Ecto neural progenitor cell (in vitro differentiated cells): ENCODE data around the gene ZNF177.
"Not testable (repeated sequence)": the region's sequence is repeated elsewhere in the genome, so short reads cannot be mapped to it uniquely, and the experiment has no call there.

Experiments used
- DNase-seq: peaks from one replicate; pipeline ENCODE4 v3.0.0-alpha.2; 2018; ENCODE audit warnings: low spot score

The ZNF177 gene

DNA sequence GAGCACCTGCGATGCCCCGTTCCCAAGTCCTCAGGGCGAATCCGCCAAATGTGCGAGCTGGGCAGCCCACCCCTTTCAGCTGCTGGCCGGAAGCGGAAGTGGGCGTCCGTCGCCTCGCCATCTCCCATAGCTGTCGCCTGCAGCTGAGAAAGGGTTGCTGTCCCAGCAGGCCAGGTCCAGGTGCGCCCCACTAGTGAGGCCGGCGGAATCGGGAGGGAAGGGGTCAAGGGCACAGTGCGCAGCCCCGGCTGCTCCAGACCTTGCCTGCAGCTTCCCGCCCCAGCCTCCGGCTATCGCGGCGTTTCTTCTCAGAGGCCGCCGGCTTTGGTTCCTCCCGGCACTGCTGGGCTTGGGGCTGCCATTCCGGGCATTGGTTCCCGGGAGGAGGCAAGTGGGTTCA lies at the start of gene ZNF177:
Gene ZNF177, plus strand, starts transcription at position 109 of the 400 bp plus-strand sequence. CDS start 15,299 bp downstream, outside the sequence.
- DNase-seq: no peak

DNA sequence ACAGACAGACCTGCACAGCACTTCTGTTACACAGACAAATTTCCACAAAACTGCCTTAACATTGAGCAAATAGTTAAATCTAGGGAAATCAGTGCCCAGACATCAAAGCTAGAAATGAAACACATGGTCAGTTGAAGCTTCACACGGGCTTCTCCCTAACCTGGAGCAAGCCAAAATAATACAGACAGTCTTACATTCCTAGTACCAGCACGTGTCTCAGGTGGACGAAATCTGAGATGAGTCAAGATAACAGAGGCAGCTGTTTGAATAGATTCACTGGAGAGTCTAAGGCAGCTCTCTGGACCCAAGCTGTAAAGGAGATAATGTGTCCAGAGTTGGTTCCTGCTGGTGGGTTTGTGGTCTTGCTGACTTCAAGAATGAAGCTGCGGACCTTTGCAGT lies 49.1 kb upstream of the ZNF177 start:
- no peak for DNase-seq

DNA sequence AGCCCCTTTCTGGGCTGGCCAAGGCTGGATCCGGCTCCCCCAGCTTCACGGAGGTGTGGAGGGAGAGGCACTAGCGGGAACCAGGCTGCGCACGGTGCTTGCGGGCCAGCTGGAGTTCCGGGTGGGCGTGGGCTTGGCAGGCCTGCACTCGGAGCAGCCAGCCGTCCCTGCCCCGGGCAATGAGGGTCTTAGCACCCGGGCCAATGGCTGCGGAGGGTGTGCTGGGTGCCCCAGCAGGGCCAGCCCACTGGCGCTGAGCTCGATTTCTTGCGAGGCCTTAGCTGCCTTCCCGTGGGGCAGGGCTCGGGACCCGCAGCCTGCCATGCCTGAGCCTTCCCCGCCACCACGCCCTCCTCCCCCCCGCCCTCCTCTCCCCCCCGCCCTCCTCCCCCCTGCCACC lies 41.5 kb upstream of the ZNF177 start:
- DNase-seq: no peak

DNA sequence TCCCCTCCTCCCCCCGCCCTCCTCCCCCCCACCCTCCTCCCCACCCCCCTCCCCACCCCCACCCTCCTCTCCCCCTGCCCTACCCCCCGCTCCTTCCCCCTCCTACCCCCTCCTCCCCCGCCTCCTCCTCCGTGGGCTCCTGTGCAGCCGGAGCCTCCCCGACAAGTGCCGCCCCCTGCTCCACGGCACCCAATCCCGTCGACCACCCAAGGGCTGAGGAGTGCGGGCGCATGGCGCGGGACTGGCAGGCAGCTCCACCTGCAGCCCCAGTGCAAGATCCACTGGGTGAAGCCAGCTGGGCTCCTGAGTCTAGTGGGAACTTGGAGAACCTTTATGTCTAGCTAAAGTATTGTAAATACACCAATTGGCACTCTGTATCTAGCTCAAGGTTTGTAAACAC lies 41.1 kb upstream of the ZNF177 start:
- DNase-seq: not testable (repeated sequence)

DNA sequence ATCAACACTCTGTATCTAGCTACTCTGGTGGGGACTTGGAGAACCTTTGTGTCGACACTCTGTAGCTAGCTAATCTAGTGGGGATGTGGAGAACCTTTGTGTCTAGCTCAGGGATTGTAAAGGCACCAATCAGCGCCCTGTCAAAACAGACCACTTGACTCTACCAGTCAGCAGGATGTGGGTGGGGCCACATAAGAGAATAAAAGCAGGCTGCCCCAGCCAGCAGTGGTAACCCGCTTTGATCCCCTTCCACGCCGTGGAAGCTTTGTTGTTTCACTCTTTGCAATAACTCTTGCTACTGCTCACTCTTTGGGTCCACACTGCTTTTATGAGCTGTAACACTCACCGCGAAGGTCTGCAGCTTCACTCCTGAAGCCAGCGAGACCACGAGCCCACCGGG lies 40.6 kb upstream of the ZNF177 start:
- not testable (repeated sequence) for DNase-seq

DNA sequence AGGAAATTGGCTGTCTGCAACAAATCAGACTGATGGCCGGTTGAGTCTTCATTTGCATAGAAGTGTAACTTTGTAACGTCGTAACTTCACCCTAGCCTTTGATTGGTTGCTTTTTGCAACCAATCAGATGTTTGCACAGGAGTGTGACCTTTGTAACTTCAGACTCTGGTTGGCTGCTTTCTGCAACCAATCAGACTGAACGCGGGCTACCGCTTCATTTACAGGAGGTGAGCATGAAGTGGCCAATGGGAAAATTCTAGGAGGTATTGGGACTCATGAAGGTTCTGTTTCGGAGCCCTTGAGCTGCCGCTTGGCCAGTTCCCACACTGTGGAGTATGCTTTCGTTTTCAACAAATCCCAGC lies 39.3 kb upstream of the ZNF177 start:
- no peak for DNase-seq

DNA sequence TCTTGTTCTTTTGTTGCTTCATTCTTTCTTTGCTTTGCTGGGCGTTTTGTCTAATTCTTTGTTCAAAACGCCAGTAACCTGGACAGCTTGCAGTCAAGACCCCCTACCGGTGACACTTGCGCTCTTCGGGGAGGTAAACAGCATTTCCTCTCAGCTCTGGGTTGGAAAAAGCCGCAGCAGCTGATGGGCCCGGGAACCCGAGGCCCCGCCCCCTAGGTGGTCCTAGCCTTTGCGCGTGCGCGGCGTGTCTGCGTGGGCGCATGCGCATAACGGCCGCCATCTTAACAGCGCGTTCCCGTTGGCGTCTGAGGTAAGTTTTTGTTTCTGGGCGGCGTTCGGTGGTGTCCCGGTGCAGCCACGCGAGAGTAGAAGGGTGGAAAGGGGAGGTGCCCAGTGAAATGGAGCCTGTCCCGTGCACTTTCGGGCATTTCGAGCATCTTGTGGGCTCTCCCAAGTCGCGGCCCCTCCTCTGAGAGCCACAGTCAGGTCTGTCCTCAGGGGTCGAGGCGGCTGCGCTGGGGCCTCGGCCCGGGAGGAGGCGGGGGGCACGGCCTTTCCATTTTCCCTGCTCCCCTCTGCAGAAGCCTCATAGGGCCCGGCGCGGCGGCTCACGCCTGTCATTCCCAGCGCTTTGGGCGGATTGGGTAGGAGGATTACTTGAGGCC lies 38.8 kb upstream of the ZNF177 start, which contains the start of gene ZNF559:
Gene ZNF559, plus strand, starts transcription at position 261 of the 665 bp plus-strand sequence. CDS start 14,371 bp downstream, outside the sequence.
- DNase-seq: peak; percentile 98

DNA sequence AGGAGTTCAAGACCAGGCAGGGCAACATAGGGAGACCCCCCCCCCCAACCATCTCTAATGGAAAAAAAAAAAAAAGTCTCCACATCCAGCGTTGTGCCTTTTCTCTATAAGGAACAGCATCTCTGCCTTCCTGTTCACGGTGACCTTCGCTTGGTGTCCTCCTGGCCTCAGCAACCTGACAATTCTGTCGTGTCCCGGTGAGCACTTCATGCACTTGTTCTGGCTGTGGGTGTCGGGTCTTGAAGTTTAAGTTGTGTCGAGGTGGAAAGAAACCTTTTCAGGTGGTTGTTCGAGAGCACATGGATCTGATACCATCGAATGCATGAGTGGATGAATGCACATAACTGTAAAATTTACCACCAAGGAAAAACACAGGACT lies 38.2 kb upstream of the ZNF177 start:
- no peak for DNase-seq

DNA sequence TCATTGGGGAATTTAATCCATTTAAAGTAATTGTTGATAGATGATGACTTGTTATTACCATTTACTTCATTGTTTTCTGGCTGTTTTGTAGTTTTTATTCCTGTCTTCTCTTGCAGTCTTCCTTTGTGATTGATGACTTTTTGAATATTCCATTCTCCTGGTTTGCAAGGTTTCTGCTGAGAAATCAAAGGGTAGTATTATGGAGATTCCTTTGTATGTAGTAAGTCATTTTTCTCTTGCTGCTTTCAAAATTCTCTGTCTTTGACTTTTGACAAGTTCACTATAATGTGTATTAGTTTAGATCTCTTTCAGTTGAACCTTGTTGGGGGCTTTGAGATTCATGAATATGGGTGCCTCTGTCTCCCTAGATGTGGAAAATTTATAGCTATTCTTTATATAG lies 32.8 kb upstream of the ZNF177 start:
- no peak for DNase-seq

DNA sequence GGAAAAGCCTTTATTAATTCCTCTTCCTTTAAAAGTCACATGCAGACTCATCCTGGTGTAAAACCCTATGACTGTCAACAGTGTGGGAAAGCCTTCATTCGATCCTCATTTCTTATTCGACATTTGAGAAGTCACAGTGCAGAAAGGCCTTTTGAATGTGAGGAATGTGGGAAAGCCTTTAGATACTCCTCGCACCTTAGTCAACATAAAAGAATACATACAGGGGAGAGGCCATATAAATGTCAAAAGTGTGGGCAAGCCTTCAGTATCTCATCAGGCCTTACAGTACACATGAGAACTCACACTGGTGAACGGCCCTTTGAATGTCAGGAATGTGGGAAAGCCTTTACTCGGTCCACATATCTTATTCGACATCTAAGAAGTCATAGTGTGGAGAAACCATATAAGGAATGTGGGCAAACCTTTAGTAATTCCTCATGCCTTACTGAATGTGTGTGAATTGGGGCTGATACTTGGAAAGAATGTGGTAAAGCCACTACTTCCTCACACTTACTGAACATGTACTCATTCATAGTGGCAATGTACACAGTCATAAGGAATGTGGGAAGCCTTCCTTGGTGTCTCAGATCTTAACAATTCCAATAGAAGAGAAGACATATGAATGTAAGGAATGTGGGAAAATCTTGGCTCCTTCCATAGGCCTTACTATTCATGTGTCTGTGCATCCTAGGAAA lies 20.1 kb upstream of the ZNF177 start:
- DNase-seq: no peak

DNA sequence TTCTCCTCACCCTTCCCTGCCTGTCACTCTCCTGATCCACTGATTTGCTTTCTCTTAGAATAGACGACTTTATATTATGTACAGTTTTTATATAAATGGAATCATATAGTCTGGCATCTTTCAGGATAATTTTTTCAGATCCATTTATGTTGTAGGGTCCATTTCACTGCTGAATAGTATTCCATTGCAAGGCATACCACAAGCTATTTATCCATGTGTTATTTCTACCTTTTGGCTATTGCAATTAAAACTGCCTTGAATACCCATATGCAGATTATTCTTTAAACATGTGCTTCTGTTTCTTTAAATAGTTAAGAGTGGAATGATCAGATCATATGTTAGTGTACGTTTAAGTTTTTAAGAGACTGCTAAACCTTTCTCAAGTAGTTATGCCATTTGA lies 17.8 kb upstream of the ZNF177 start:
- no peak for DNase-seq

DNA sequence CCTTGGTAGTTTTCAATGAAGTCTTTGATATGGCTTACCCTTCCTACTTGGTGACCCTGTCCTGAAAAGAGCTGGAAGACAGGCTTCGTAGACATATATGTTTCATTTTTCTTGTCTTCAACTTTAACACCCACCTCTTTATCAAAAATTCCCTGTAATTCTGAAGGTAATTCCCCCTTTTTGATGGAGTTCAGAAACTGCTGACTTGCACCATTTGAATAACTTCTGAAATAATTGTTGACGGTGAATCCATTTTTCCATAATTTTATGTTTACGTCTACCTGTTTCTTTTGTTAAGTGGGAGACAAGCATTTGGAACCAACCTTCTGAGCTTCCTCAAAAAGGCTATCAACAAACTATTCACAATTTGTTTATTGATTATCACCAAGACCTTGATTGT lies 14.6 kb upstream of the ZNF177 start:
- DNase-seq: no peak

DNA sequence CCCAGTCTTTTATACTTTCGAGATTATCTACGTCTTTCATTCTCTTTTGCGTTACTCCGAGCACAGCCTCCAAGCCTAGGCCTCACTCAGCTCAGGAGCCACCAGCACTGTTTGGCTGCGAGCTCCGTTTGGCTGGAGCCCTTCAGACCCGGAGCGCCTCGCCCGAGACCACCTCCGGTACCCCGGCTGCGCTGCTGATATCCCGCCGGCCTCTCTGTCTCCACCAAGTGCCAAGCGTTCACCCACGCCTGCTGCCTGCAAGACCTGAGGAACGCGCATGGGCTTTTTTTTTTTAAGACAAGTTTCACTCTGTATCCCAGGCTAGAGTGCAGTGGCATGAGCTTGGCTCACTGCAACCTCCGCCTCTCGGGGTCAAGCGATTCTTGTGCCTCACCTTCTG lies 14.1 kb upstream of the ZNF177 start:
- no peak for DNase-seq

DNA sequence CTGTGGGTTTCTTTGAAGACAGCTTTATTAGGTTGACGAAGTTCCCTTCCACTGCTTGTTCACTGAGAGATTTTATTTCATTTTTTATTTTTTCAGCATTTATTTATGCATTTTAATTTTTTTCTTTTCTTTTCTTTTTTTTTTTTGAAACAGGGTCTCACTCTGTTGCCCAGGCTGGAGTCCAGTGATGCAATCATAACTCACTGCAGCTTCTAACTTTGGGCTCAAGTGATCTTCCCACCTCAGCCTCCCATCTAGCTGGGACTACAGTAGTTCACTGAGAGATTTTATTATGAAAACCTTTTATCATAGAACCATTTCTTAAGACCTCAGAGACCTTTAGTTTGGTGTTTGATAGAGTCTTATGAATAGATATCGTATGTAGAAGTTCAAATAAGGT lies 10.3 kb upstream of the ZNF177 start:
- DNase-seq: no peak

DNA sequence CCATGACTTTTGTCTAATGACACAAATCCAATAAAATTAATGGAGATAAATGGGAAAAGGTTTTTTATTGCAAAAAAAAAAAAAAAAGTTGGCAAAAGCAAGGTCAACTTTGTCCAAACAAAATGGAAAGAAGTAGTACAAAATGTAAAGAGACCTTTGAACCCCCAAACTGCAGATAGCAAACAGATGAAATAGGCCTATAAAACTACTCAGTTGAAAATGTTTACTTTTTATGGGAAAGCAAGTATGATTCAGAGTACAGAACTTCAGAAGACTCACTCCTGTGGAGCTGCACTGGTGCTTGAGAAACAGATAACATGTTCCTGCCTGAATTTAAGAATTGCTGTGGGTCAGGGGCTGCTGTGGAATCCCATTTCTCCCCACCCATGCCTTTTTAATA lies 9.8 kb upstream of the ZNF177 start:
- no peak for DNase-seq

DNA sequence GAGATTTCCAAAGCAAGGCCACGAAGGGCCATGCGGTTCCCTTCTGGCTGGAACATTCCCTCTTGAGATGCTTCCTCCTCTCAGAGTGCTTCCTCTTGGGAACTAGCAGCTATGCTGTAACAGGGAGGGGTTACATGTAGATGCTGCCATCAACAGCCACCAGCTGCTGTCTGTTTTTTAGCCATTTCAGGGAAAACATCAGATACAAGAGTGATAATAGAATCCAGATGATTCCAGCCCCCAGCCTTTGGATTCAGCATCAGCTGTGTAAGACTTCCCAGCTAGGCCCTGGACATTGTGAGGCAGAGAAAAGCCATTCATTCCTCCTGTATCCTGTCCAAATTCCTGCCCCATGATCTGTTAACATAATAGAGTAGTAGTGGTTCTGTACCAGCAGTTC lies 8.2 kb upstream of the ZNF177 start:
- no peak for DNase-seq

DNA sequence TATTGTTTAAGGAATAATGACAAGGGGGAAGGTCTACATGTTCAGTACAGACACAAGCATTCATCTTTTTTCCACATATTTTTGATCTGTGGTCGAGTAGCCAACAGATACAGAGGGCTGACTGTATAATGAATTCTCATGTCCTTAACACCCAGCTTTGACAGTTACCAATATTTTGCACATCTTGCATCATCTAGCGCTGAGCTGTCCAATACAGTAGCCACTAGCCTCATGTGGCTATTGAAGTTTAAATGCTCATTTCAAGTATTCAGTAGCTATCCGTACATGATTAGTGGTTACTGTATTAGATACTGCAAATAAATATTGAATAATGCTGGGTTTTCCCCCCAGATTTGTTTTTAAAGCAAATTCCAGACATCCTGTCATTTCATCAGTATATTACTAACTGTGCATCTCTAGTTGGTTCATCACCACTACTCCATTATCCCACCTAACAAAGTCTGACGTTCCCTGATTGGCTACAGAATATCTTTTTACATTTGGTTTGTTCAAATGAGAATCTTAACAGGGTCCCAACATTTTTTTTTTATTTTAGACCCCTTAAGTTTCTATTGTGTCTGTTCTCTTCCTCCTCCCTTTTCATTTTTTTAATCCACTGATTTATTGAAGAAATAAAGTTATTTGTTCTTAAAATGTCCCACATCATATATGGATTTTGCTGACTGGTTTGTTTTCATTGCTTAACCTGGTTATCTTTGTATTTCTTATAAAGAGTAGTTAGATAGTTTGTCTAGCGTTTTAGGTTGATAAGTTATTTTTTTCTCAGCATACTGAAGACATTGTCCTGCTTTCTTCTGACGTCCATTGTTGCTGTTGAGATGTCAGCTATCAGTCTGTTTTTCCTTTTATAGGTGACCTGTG lies 8.2 kb downstream of the ZNF177 start:
- DNase-seq: no peak

DNA sequence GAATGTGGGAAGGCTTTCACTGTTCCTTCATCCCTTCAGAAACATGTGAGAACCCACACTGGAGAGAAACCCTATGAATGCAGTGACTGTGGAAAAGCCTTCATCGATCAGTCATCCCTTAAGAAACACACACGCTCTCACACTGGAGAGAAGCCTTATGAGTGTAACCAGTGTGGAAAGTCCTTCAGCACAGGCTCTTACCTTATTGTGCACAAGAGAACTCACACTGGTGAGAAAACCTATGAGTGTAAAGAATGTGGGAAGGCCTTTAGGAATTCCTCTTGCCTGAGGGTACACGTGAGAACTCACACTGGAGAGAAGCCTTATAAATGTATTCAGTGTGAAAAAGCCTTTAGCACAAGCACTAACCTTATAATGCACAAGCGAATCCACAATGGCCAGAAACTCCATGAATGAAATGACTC lies 18.6 kb downstream of the ZNF177 start:
- DNase-seq: no peak

DNA sequence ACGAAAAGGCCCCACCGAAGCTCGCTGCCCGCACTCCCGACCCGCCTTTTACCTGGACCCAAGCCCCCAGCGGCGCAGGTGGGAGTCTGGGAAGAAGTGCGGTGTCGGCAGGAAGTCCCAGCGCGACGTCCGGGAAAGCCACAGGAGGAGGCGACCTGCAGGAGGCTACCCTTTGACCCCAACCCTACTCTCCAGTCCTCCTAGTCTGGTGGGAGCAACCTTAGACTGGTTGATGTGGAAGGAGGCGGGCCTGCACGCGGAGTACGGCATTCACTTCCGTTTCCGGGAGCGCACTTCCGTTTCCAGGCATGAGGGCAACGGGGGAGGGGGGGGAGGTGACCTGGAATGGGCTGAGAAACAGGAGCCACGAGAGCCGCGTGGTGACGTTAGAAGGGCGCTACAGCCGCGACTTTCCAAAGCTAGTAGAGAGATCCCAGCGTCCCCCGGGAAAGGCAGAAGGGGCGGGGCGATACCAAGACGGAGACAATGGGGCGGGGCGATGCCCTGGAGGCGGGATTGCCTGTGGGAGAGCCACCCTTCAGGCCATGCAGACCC lies 44.1 kb downstream of the ZNF177 start:
- no peak for DNase-seq

DNA sequence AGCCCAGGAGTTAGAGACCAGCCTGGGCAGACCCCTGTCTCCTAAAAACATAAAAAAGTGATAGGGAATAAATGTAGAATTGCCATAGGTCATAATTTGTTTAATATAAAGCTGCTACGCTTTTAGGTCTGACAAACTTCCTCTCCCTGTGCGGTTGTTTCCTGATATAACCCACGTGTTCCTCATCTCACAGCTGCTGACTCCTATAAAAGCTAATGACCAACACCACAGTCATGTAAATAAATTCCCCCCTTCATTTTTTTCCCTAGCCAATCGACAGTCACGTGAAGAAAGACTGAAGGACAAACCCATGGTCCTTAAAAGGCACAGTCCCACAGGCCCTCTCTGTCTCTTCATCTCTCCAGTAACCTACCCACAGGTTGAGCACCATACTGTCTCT lies 45.0 kb downstream of the ZNF177 start:
- no peak for DNase-seq

DNA sequence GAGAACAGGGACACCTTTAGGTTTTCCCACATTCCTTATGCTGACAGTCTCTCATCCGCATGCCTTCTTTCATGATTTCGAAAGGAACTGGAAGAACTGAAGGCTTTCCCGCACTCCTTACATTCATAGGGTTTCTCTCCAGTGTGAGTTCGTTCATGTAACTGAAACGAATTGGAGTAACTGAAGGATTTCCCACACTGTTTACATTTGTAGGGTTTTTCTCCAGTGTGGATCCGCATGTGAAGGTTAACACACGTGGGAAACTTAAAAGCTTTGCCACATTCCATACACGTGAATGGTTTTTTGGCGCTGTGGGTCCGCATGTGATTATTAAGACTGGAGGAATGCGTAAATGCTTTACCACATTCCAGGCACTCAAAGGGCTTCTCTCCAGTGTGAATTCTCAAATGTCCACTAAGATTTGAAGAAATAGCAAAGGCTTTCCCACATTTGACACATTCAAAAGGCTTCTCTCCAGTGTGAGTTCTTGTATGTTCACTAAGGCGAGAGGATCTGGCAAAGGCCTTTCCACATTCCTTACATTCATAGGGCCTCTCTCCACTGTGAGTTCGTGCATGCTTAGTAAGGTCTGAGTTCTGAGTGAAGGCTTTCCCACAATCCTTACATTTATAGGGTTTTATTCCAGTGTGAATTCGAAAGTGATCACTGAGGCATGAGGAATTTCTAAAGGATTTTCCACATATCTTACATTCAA lies 50.6 kb downstream of the ZNF177 start:
- no peak for DNase-seq

DNA sequence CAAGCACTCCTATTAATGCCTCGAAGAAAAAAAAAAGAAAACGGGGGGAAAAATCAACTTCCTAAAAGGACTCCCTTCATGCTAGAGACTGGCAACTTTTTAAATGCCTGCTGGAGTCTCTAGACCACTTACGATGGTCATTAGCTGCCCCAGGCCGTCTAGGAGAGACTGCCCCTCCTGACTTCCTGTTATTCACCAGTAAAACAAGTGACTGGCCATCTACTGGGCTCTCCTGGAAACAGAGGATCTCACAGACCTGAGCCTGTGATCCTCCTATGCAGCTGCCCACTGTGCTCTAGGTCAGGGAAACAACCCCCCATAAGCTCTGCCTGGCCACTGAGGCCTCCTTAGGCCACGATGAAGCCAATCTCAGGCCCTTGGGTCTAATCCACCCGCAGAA lies 65.1 kb downstream of the ZNF177 start:
- no peak for DNase-seq
